Measurements from ENCODE around the gene ALOX5. TPM values are rescaled to one million over a fixed set of nuclear protein-coding genes. Genes with fewer than 3 reads are reported as not detected.

Gene ALOX5
- total and polyA plus RNA-seq, 7 donors = 1.6 to 3.1 (median 2.0) TPM

DNA sequence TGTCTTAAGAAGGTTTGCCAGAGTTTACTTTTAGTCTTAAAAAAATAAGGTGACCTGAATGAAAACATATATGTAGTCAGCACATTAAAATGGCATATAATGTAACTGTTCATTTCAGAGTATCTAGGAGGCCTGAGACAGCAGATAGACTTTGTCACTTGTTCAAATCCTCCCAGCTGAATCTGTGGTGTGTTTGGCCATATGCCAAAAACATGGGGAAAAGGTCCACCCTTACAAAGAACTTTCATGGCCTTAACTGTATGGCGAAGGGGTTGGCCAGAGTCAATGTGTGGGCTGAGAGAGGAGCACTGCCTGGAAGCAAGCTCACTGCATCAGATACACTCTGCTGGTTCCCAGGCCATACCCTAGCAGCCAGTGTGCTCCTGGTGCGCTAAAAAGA, 113.7 kb downstream of the ALOX5 start:
- intact Hi-C loops (cut with DNase I) = no loop called here
- no peak overlapping the region for H3K27ac ChIP-seq
- H3K4me3 ChIP-seq = no peak overlapping the region
- no peak for TF ChIP-seq CTCF (IDR thresholded peaks at IDR 0.05)
- ATAC-seq = no peak
- H3K4me1 ChIP-seq = no peaks in the 10 kb centered on the region
- no peak for DNase-seq
- H3K9me3 ChIP-seq = no peaks in the 10 kb centered on the region
- peaks cover 0 to 18% of the 10 kb centered on the region in 2 donors for H3K36me3 ChIP-seq (ENCODE audit: insufficient read depth in 1 of 2, low read depth in 1 of 2)
- no peaks in the 10 kb centered on the region for H3K27me3 ChIP-seq (ENCODE audit: insufficient read depth in 3 of 3, low read length in 2 of 3)
- WGBS, 3 donors = 94 to 100% (median 98%) methylated on average over 2 of the region's 2 CpGs

GRCh38 chr10:45488365-45488764, 114.3 kb downstream of the ALOX5 start:
- H3K36me3 ChIP-seq (ENCODE audit: insufficient read depth in 1 of 2, low read depth in 1 of 2) = peaks cover 0 to 18% of the 10 kb centered on the region in 2 donors
- no peak overlapping the region for H3K27ac ChIP-seq
- ATAC-seq (no peak), DNase-seq (no peak)
- no peaks in the 10 kb centered on the region for H3K27me3 ChIP-seq (ENCODE audit: insufficient read depth in 3 of 3, low read length in 2 of 3)
- H3K9me3 ChIP-seq = no peaks in the 10 kb centered on the region
- no peak for TF ChIP-seq CTCF (IDR thresholded peaks at IDR 0.05)
- no peak overlapping the region for H3K4me3 ChIP-seq
- 91 to 96% (median 95%) methylated on average over 10 of the region's 10 CpGs for WGBS, 3 donors
- intact Hi-C loops (cut with DNase I) = no loop called here
- H3K4me1 ChIP-seq = no peaks in the 10 kb centered on the region

DNA sequence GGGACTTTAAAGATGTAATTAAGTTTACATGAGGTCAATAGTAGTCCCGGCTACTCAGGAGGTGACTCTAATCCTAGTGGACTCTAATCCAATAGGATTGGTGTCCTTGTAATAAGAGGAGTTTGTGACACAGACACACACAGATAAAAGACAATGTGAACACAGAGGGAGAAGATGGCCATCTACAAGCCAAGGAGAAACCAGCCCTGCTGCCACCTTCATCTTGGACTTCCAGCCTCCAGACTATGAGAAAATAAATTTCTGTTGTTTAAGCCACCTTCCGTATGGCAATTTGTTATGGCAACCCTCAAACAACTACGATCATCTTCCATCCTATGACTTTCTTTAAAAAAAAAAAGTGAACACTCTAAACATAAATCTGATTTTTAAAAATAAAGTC, 116.3 kb downstream of the ALOX5 start:
- no peaks in the 10 kb centered on the region for H3K4me1 ChIP-seq
- peaks cover 4% of the 10 kb centered on the region for H3K9me3 ChIP-seq
- 94 to 97% (median 96%) methylated on average over 3 of the region's 3 CpGs for WGBS, 3 donors
- no peak overlapping the region for H3K4me3 ChIP-seq
- no peaks in the 10 kb centered on the region for H3K27me3 ChIP-seq (ENCODE audit: insufficient read depth in 3 of 3, low read length in 2 of 3)
- DNase-seq = no peak
- TF ChIP-seq CTCF (IDR thresholded peaks at IDR 0.05) = no peak
- no peak for ATAC-seq
- intact Hi-C loops (cut with DNase I) = no loop called here
- H3K27ac ChIP-seq = no peak overlapping the region
- H3K36me3 ChIP-seq (ENCODE audit: insufficient read depth in 1 of 2, low read depth in 1 of 2) = peaks cover 0 to 11% of the 10 kb centered on the region in 2 donors

GRCh38 chr10:45491061-45491460, 117.0 kb downstream of the ALOX5 start:
- Histone ChIP-seq H3K36me3 (ENCODE audit: insufficient read depth in 1 of 2, low read depth in 1 of 2) (peaks cover 0 to 11% of the 10 kb centered on the region in 2 donors), H3K27ac (no peak overlapping the region), H3K9me3 (peaks cover 5% of the 10 kb centered on the region), H3K4me1 (no peaks in the 10 kb centered on the region), H3K27me3 (ENCODE audit: insufficient read depth in 3 of 3, low read length in 2 of 3) (no peaks in the 10 kb centered on the region), H3K4me3 (no peak overlapping the region)
- DNase-seq (no peak), ATAC-seq (no peak)
- intact Hi-C loops (cut with DNase I) = no loop called here
- TF ChIP-seq CTCF (IDR thresholded peaks at IDR 0.05) = no peak
- WGBS, 3 donors = 86 to 92% (median 90%) methylated on average over 7 of the region's 7 CpGs

Other genes starting within 250 kb of the ALOX5 start
- gene OR13A1, start 58.6 kb upstream of the ALOX5 start, total RNA-seq = not detected
- not detected for gene OR13A1, start 58.6 kb upstream of the ALOX5 start, polyA plus RNA-seq

All from psoas muscle (tissue), 8 donors.